HG02642 (cell line): ENCODE data around the gene APH1B.
"Not testable (repeated sequence)": the region's sequence is repeated elsewhere in the genome, so short reads cannot be mapped to it uniquely, and the experiment has no call there.

Experiments used
- ATAC-seq: cut with Tn5 transposase; IDR thresholded peaks from one replicate; pipeline ENCODE4 v1.9.1; 2021; ENCODE audit warnings: mild to moderate bottlenecking; ENCODE audit not compliant: unreplicated experiment, poor library complexity

APH1B gene

GRCh38 chr15:63327648-63328421 is 50.4 kb downstream of the APH1B start:
- no peak for ATAC-seq

- no peak for ATAC-seq
Observed at GRCh38 chr15:63329567-63330350, 52.4 kb downstream of the APH1B start.

- no peak for ATAC-seq
Observed at GRCh38 chr15:63330926-63331325, 53.5 kb downstream of the APH1B start.

GRCh38 chr15:63331456-63331855 is 54.1 kb downstream of the APH1B start:
- ATAC-seq = no peak

- ATAC-seq = no peak
Observed at GRCh38 chr15:63332367-63333124, 55.1 kb downstream of the APH1B start.

- no peak for ATAC-seq
Observed at GRCh38 chr15:63334821-63335220, 57.4 kb downstream of the APH1B start.

- no peak for ATAC-seq
Observed at GRCh38 chr15:63335543-63336240, 58.3 kb downstream of the APH1B start.

- no peak for ATAC-seq
Observed at GRCh38 chr15:63337046-63337445, 59.6 kb downstream of the APH1B start.

GRCh38 chr15:63338170-63338569 is 60.8 kb downstream of the APH1B start:
- ATAC-seq = no peak

- ATAC-seq = no peak
Observed at GRCh38 chr15:63339006-63339766, 61.8 kb downstream of the APH1B start.

- no peak for ATAC-seq
Observed at GRCh38 chr15:63339836-63340235, 62.4 kb downstream of the APH1B start.

- ATAC-seq = no peak
Observed at GRCh38 chr15:63340353-63340752, 62.9 kb downstream of the APH1B start.

- ATAC-seq = no peak
Observed at GRCh38 chr15:63340878-63341277, 63.5 kb downstream of the APH1B start.

- no peak for ATAC-seq
Observed at GRCh38 chr15:63341898-63342297, 64.5 kb downstream of the APH1B start.

- ATAC-seq = not testable (repeated sequence)
Observed at GRCh38 chr15:63342996-63343562, 65.7 kb downstream of the APH1B start.

- ATAC-seq = no peak
Observed at GRCh38 chr15:63344731-63345390, 67.5 kb downstream of the APH1B start.

GRCh38 chr15:63345391-63345752 is 68.0 kb downstream of the APH1B start:
- ATAC-seq = no peak

- no peak for ATAC-seq
Observed at GRCh38 chr15:63347074-63347857, 69.9 kb downstream of the APH1B start.
